Measurements from ENCODE around the gene BIRC3.

DNA sequence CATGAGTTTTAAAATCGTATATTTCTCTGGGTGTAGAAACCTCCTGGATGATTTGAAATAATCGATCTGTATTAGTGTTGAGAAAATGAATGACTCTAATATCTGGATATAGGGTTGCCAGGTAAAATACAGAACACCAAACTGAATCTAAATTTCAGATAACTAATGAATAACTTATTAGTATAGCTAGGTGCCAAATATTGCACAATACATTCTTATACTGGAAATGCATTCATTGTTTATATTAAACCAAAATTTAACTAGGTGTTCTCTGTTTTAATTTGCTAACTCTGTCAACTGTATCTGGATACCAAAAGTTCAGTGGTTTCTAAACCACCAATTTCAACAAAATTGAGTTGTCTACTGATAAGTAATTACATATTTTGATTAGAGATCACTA is 2.5 kb upstream of the BIRC3 start:
- TF ChIP-seq CTCF (IDR thresholded peaks at IDR 0.05): no peak
- no peak for TF ChIP-seq EZH2 (IDR thresholded peaks at IDR 0.05; ENCODE audit: borderline replicate concordance, insufficient read depth, low read depth, low read length, poor library complexity, severe bottlenecking)

All from B cell (primary cell).